MG63 (cell line): ENCODE results near the gene ATG9A. TPM values are rescaled to one million over a fixed set of nuclear protein-coding genes. Genes with fewer than 3 reads are reported as not detected.

ENCODE experiments used
- DNase-seq: peaks from one replicate; pipeline ENCODE4 v3.0.0-alpha.2; 2020
- H3K27me3 ChIP-seq: fragments of 250-450 bp; sonication (Bioruptor Pico); 2 replicates; pipeline ENCODE4 v1.5.1; 2020; ENCODE audit warnings: mild to moderate bottlenecking, moderate library complexity
- H3K36me3 ChIP-seq: fragments of 250-450 bp; sonication (Bioruptor Pico); 2 replicates; pipeline ENCODE4 v1.5.1; 2020; ENCODE audit warnings: mild to moderate bottlenecking, moderate library complexity
- H3K4me3 ChIP-seq: fragments of 250-450 bp; sonication (Bioruptor Pico); 2 replicates; pipeline ENCODE4 v1.5.1; 2020; ENCODE audit warnings: mild to moderate bottlenecking, moderate library complexity
- H3K9me3 ChIP-seq: fragments of 250-450 bp; sonication (Bioruptor Pico); 2 replicates; pipeline ENCODE4 v1.5.1; 2020; ENCODE audit warnings: mild to moderate bottlenecking, moderate library complexity
- total RNA-seq: library from RNA; depleted of rRNA; stranded (reverse); fragments of >200 nt; shearing (Covaris generic); gene quantifications from 2 replicates; pipeline ENCODE4 v1.2.3, GENCODE V29; 2014; ENCODE audit warnings: low replicate concordance; rRNA removed

Gene ATG9A
- total RNA-seq, 1 experiment from 2014 or later: 74.5 TPM

- peak; percentile 89 for DNase-seq
- peaks cover 49% of the 10 kb centered on the region for H3K36me3 ChIP-seq
- H3K27me3 ChIP-seq: no peaks in the 10 kb centered on the region
- H3K9me3 ChIP-seq: no peaks in the 10 kb centered on the region
- peak within 1 kb of the TSS; percentile 98 for H3K4me3 ChIP-seq
Observed at GRCh38 chr2:219176818-219177551, 52.5 kb downstream of the ATG9A start, which contains the start of gene CNPPD1. TSS of gene CNPPD1 (minus strand) at chr2:219176925. CDS start at chr2:219176828, 97 bp downstream.

- peaks cover 42% of the 10 kb centered on the region for H3K36me3 ChIP-seq
- H3K9me3 ChIP-seq: no peaks in the 10 kb centered on the region
- peak; percentile 49 for DNase-seq
- no peaks in the 10 kb centered on the region for H3K27me3 ChIP-seq
- H3K4me3 ChIP-seq: peak overlapping the region; percentile 98
Observed at GRCh38 chr2:219175928-219176817, 53.3 kb downstream of the ATG9A start.

- Histone ChIP-seq H3K27me3 (no peaks in the 10 kb centered on the region), H3K4me3 (peak overlapping the region; percentile 98), H3K36me3 (peaks cover 40% of the 10 kb centered on the region), H3K9me3 (no peaks in the 10 kb centered on the region)
- DNase-seq: no peak
Observed at GRCh38 chr2:219175486-219175885, 54.0 kb downstream of the ATG9A start.

- Histone ChIP-seq H3K4me3 (no peak overlapping the region), H3K9me3 (no peaks in the 10 kb centered on the region), H3K27me3 (no peaks in the 10 kb centered on the region), H3K36me3 (peaks cover 33% of the 10 kb centered on the region)
- no peak for DNase-seq
Observed at GRCh38 chr2:219174801-219175200, 54.6 kb downstream of the ATG9A start.

GRCh38 chr2:219174146-219174545 is 55.3 kb downstream of the ATG9A start:
- Histone ChIP-seq H3K27me3 (no peaks in the 10 kb centered on the region), H3K36me3 (peaks cover 27% of the 10 kb centered on the region), H3K9me3 (no peaks in the 10 kb centered on the region), H3K4me3 (no peak overlapping the region)
- DNase-seq: no peak

GRCh38 chr2:219173176-219173575 is 56.3 kb downstream of the ATG9A start:
- DNase-seq: no peak
- peaks cover 23% of the 10 kb centered on the region for H3K36me3 ChIP-seq
- H3K27me3 ChIP-seq: no peaks in the 10 kb centered on the region
- H3K9me3 ChIP-seq: no peaks in the 10 kb centered on the region
- no peak overlapping the region for H3K4me3 ChIP-seq

- Histone ChIP-seq H3K4me3 (no peak overlapping the region), H3K36me3 (peaks cover 23% of the 10 kb centered on the region), H3K9me3 (no peaks in the 10 kb centered on the region), H3K27me3 (no peaks in the 10 kb centered on the region)
- no peak for DNase-seq
Observed at GRCh38 chr2:219172231-219173154, 56.9 kb downstream of the ATG9A start.

GRCh38 chr2:219171231-219171651 is 58.2 kb downstream of the ATG9A start:
- Histone ChIP-seq H3K4me3 (no peak overlapping the region), H3K36me3 (peaks cover 23% of the 10 kb centered on the region), H3K27me3 (no peaks in the 10 kb centered on the region), H3K9me3 (no peaks in the 10 kb centered on the region)
- DNase-seq: peak; percentile 54

GRCh38 chr2:219169930-219170654 is 59.3 kb downstream of the ATG9A start, which contains the start of gene SLC23A3:
TSS of gene SLC23A3 (minus strand) at chr2:219170029. CDS start at chr2:219169984, 45 bp downstream.
- DNase-seq: no peak
- H3K9me3 ChIP-seq: no peaks in the 10 kb centered on the region
- no peak within 1 kb of the TSS for H3K4me3 ChIP-seq
- H3K27me3 ChIP-seq: no peaks in the 10 kb centered on the region
- H3K36me3 ChIP-seq: peaks cover 22% of the 10 kb centered on the region

Other genes with a start within 250 kb of the ATG9A start
- not detected in 2 replicates for gene FEV, start 244.5 kb downstream of the ATG9A start, total RNA-seq
- not detected in 2 replicates for gene CRYBA2, start 236.2 kb downstream of the ATG9A start, total RNA-seq
- 0.03 TPM in 1 of 2 replicates, not detected in the other for gene CFAP65, start 188.1 kb downstream of the ATG9A start, total RNA-seq
- 0.16 TPM in 1 of 2 replicates, not detected in the other for gene IHH, start 168.7 kb downstream of the ATG9A start, total RNA-seq
- gene NHEJ1, start 68.8 kb downstream of the ATG9A start, total RNA-seq: 20.9 and 22.6 TPM in 2 replicates
- not detected in 2 replicates for gene SLC23A3, start 59.6 kb downstream of the ATG9A start, total RNA-seq
- gene CNPPD1, start 52.7 kb downstream of the ATG9A start, total RNA-seq: 35.2 and 40.6 TPM in 2 replicates
- gene RETREG2, start 51.4 kb downstream of the ATG9A start, total RNA-seq: 52.2 and 85.4 TPM in 2 replicates
- 43.3 and 72.7 TPM in 2 replicates for gene ZFAND2B, start 22.9 kb downstream of the ATG9A start, total RNA-seq
- 15.5 and 31.7 TPM in 2 replicates for gene ABCB6, start 10.7 kb downstream of the ATG9A start, total RNA-seq
- 21.3 and 23.4 TPM in 2 replicates for gene ANKZF1, start 170 bp upstream of the ATG9A start, total RNA-seq
- 2.3 and 13.0 TPM in 2 replicates for gene GLB1L, start 15.8 kb upstream of the ATG9A start, total RNA-seq
- 14.4 and 26.0 TPM in 2 replicates for gene STK16, start 15.8 kb upstream of the ATG9A start, total RNA-seq
- not detected in 2 replicates for gene TUBA4B, start 23.6 kb upstream of the ATG9A start, total RNA-seq
- 3.1 and 7.7 TPM in 2 replicates for gene TUBA4A, start 24.3 kb upstream of the ATG9A start, total RNA-seq
- gene DNAJB2, start 49.7 kb upstream of the ATG9A start, total RNA-seq: 55.0 and 56.4 TPM in 2 replicates
- not detected in 2 replicates for gene PTPRN, start 79.8 kb upstream of the ATG9A start, total RNA-seq
- gene RESP18, start 103.1 kb upstream of the ATG9A start, total RNA-seq: not detected in 2 replicates
- gene DNPEP, start 158.3 kb upstream of the ATG9A start, total RNA-seq: 56.4 and 73.1 TPM in 2 replicates
- gene DES, start 188.7 kb upstream of the ATG9A start, total RNA-seq: 3.8 and 22.6 TPM in 2 replicates
- gene SPEG, start 205.2 kb upstream of the ATG9A start, total RNA-seq: 11.6 and 12.6 TPM in 2 replicates